IPS DF 6.9 (cell line): ENCODE measurements around the gene GDF10.

ENCODE experiments used
- DNase-seq: peaks from one replicate; pipeline ENCODE4 v3.0.0-alpha.2; 2013; ENCODE audit warnings: low read depth, low spot score
- H3K27ac ChIP-seq: one replicate; pipeline ENCODE4 v1.5.1; 2013; ENCODE audit warnings: low read length, control low read depth
- H3K27me3 ChIP-seq: 2 replicates; pipeline ENCODE4 v1.6.1; 2013; ENCODE audit warnings: mild to moderate bottlenecking, low read length; ENCODE audit not compliant: control insufficient read depth, insufficient read depth
- H3K36me3 ChIP-seq: 2 replicates; pipeline ENCODE4 v1.6.1; 2013; ENCODE audit warnings: low read length; ENCODE audit not compliant: control insufficient read depth, insufficient read depth
- H3K4me1 ChIP-seq: 2 replicates; pipeline ENCODE4 v1.6.1; 2013; ENCODE audit warnings: low read length; ENCODE audit not compliant: control insufficient read depth, insufficient read depth
- H3K4me3 ChIP-seq: 2 replicates; pipeline ENCODE4 v1.5.1; 2013; ENCODE audit warnings: mild to moderate bottlenecking, low read length
- H3K9me3 ChIP-seq: 2 replicates; pipeline ENCODE4 v1.6.1; 2013; ENCODE audit warnings: low read length, inconsistent platforms; ENCODE audit not compliant: control insufficient read depth, insufficient read depth
- WGBS: extraction: QIAGEN DNeasy Blood & Tissue Kit; methylation state at CpG from one replicate; pipeline ENCODE4 v1.1.7; 2013; ENCODE audit warnings: mixed read lengths, missing lambda C conversion rate; ENCODE audit not compliant: insufficient read length, insufficient coverage; 5-methylcytosine and 5-hydroxymethylcytosine counted together

Gene GDF10

GRCh38 chr10:47323087-47323486 lies 23.1 kb downstream of the GDF10 start:
- no peak overlapping the region for H3K4me3 ChIP-seq
- no peaks in the 10 kb centered on the region for H3K27me3 ChIP-seq
- H3K4me1 ChIP-seq = no peaks in the 10 kb centered on the region
- H3K36me3 ChIP-seq = no peaks in the 10 kb centered on the region
- no CpG with 5 or more reads among the region's 1 CpG for WGBS
- H3K27ac ChIP-seq = no peak overlapping the region
- no peak for DNase-seq
- H3K9me3 ChIP-seq = no peaks in the 10 kb centered on the region

GRCh38 chr10:47323636-47324296 lies 23.8 kb downstream of the GDF10 start:
- no peaks in the 10 kb centered on the region for H3K9me3 ChIP-seq
- H3K4me3 ChIP-seq = no peak overlapping the region
- no peak overlapping the region for H3K27ac ChIP-seq
- no peak for DNase-seq
- H3K4me1 ChIP-seq = no peaks in the 10 kb centered on the region
- H3K27me3 ChIP-seq = no peaks in the 10 kb centered on the region
- no CpG with 5 or more reads among the region's 5 CpGs for WGBS
- H3K36me3 ChIP-seq = no peaks in the 10 kb centered on the region

DNA sequence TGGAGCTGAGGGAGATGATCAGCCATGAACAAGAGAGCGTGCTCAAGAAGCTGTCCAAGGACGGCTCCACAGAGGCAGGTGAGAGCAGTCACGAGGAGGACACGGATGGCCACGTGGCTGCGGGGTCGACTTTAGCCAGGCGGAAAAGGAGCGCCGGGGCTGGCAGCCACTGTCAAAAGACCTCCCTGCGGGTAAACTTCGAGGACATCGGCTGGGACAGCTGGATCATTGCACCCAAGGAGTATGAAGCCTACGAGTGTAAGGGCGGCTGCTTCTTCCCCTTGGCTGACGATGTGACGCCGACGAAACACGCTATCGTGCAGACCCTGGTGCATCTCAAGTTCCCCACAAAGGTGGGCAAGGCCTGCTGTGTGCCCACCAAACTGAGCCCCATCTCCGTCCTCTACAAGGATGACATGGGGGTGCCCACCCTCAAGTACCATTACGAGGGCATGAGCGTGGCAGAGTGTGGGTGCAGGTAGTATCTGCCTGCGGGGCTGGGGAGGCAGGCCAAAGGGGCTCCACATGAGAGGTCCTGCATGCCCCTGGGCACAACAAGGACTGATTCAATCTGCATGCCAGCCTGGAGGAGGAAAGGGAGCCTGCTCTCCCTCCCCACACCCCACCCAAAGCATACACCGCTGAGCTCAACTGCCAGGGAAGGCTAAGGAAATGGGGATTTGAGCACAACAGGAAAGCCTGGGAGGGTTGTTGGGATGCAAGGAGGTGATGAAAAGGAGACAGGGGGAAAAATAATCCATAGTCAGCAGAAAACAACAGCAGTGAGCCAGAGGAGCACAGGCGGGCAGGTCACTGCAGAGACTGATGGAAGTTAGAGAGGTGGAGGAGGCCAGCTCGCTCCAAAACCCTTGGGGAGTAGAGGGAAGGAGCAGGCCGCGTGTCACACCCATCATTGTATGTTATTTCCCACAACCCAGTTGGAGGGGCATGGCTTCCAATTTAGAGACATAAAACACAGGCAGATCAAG lies 25.6 kb downstream of the GDF10 start:
- no peaks in the 10 kb centered on the region for H3K9me3 ChIP-seq
- no peaks in the 10 kb centered on the region for H3K4me1 ChIP-seq
- H3K27ac ChIP-seq = no peak overlapping the region
- no CpG with 5 or more reads among the region's 30 CpGs for WGBS
- H3K27me3 ChIP-seq = no peaks in the 10 kb centered on the region
- no peak overlapping the region for H3K4me3 ChIP-seq
- no peaks in the 10 kb centered on the region for H3K36me3 ChIP-seq
- DNase-seq = no peak

DNA sequence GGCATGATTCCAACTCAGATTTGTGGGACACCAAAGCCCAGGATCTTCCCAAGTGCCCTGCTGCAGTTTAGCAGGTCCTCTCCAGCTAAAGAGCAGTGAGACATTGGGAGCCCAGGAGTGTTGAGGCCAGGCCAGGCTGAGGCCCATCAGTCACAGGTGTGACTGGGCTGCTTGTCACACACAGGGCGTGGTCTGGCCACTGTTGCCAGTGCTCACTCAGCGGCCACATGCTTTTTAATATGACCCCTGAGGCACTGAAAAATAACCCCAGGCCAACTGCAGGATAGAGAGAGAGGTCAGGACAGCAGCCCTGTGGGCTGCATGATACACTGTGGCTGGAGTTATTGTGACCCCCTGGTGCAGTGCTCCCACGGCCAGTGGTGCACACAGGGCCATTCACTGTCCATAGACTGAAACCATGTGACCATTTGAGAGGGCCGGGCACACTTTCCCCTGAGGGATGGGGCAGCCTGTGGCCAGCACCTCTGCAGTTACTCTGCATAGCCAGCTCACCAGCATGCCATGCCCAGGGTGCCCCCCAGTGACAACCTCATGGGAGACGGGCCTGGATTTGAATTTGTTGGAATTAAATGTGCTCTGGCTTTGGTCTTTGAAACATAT lies 26.4 kb downstream of the GDF10 start:
- no CpG with 5 or more reads among the region's 5 CpGs for WGBS
- no peaks in the 10 kb centered on the region for H3K36me3 ChIP-seq
- H3K4me3 ChIP-seq = no peak overlapping the region
- H3K27me3 ChIP-seq = no peaks in the 10 kb centered on the region
- no peak overlapping the region for H3K27ac ChIP-seq
- no peak for DNase-seq
- H3K4me1 ChIP-seq = no peaks in the 10 kb centered on the region
- H3K9me3 ChIP-seq = no peaks in the 10 kb centered on the region

DNA sequence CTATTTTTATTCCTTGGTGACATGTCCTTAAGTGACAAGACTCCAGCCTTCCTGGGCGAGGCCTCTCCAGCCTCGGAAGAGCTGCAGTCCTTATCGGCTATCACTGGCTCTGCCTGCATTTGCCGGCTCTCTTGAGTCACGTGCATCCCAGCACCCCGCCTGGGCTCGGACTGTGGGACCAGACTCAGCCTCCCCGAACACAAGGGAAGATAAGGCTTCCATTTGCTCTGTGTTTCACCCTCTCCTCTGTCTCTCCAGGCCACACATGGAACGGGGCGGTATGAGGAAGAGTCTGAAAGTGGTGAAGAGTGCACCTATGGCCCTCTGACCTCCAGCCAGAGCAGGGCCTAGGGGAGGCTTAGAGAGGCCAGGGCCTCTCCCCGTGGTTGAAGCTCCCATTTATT lies 26.9 kb downstream of the GDF10 start:
- Histone ChIP-seq H3K27ac (no peak overlapping the region), H3K9me3 (no peaks in the 10 kb centered on the region), H3K4me3 (no peak overlapping the region), H3K27me3 (no peaks in the 10 kb centered on the region), H3K4me1 (no peaks in the 10 kb centered on the region), H3K36me3 (no peaks in the 10 kb centered on the region)
- no peak for DNase-seq
- no CpG with 5 or more reads among the region's 11 CpGs for WGBS

DNA sequence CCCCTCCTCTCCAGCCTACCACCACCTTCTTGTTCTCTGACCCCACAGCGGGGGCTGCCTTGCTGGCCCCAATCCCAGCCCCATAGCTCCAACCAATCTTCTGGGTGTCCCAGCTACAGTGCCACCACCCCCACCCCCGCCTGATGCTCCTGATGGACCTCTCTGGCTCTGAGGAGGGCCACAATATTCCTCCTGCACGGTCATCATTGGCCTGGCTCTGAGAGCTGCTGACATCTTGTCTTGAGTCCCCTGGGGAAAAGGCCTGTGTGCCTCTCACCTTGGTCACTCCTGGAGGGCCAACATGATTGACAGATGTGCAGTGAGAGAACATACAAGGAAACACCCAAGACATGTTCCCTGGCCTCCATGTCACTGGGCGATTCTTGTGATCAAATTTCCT lies 29.9 kb downstream of the GDF10 start:
- no peak for DNase-seq
- Histone ChIP-seq H3K27me3 (no peaks in the 10 kb centered on the region), H3K27ac (no peak overlapping the region), H3K9me3 (no peaks in the 10 kb centered on the region), H3K4me1 (no peaks in the 10 kb centered on the region), H3K4me3 (no peak overlapping the region), H3K36me3 (no peaks in the 10 kb centered on the region)
- WGBS = no CpG with 5 or more reads among the region's 4 CpGs

GRCh38 chr10:47330366-47330765 lies 30.4 kb downstream of the GDF10 start:
- Histone ChIP-seq H3K36me3 (no peaks in the 10 kb centered on the region), H3K27ac (no peak overlapping the region), H3K4me3 (no peak overlapping the region), H3K9me3 (no peaks in the 10 kb centered on the region), H3K4me1 (no peaks in the 10 kb centered on the region), H3K27me3 (no peaks in the 10 kb centered on the region)
- no CpG with 5 or more reads among the region's 3 CpGs for WGBS
- DNase-seq = no peak

- DNase-seq = no peak
- Histone ChIP-seq H3K27ac (no peak overlapping the region), H3K4me3 (no peak overlapping the region), H3K27me3 (no peaks in the 10 kb centered on the region), H3K4me1 (no peaks in the 10 kb centered on the region), H3K9me3 (no peaks in the 10 kb centered on the region), H3K36me3 (no peaks in the 10 kb centered on the region)
- WGBS = no CpG with 5 or more reads among the region's 3 CpGs
Observed at GRCh38 chr10:47330804-47331203, 30.8 kb downstream of the GDF10 start.

DNA sequence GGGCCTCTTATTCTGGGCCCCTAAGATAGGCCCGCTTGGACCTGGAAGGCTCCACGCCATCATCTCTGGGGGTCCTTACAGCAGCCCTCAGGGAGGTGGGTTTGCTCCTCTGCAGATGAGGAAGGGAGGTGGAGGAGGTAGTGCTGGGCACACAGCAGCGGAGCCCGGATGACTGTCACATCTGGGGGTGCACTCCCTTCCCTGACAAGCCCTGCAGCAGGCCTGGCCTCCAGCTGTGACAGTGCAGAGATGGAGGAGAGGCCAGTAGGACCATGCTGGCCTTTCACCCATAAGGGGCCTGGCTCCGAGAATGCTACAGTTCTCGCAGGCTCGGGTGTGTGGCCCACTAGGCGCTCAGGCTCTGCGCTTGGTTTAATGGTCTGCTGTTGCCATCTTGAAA lies 31.5 kb downstream of the GDF10 start:
- Histone ChIP-seq H3K27me3 (no peaks in the 10 kb centered on the region), H3K9me3 (no peaks in the 10 kb centered on the region), H3K36me3 (no peaks in the 10 kb centered on the region), H3K4me1 (no peaks in the 10 kb centered on the region), H3K27ac (no peak overlapping the region), H3K4me3 (no peak overlapping the region)
- no peak for DNase-seq
- no CpG with 5 or more reads among the region's 9 CpGs for WGBS

GRCh38 chr10:47331954-47332353 lies 32.0 kb downstream of the GDF10 start:
- H3K4me1 ChIP-seq = no peaks in the 10 kb centered on the region
- H3K4me3 ChIP-seq = no peak overlapping the region
- WGBS = no CpG with 5 or more reads among the region's 7 CpGs
- no peaks in the 10 kb centered on the region for H3K36me3 ChIP-seq
- H3K27me3 ChIP-seq = no peaks in the 10 kb centered on the region
- H3K9me3 ChIP-seq = no peaks in the 10 kb centered on the region
- no peak overlapping the region for H3K27ac ChIP-seq
- no peak for DNase-seq
